NCI-H1694 treated with DMSO at 0.1 percent for 48 hours (cell line): Measurements from ENCODE around the gene NKD1.
"Not testable (repeated sequence)": the region's sequence is repeated elsewhere in the genome, so short reads cannot be mapped to it uniquely, and the experiment has no call there.

Source experiments
- DNase-seq: peaks from one replicate; lab custom pipeline; 2025; lab: John Stamatoyannopoulos, UW

The NKD1 gene

GRCh38 chr16:50559804-50560514 is 11.8 kb downstream of the NKD1 start:
- DNase-seq, result no peak

- no peak for DNase-seq
These were observed 13.0 kb downstream of the NKD1 start for GRCh38 chr16:50560903-50561863.

GRCh38 chr16:50562657-50563056 is 14.5 kb downstream of the NKD1 start:
- DNase-seq, result no peak

GRCh38 chr16:50563989-50564388 is 15.8 kb downstream of the NKD1 start:
- DNase-seq, result no peak

GRCh38 chr16:50565428-50565827 is 17.2 kb downstream of the NKD1 start:
- no peak for DNase-seq

- no peak for DNase-seq
These were observed 18.1 kb downstream of the NKD1 start for GRCh38 chr16:50566014-50566962.

GRCh38 chr16:50567651-50568050 is 19.5 kb downstream of the NKD1 start:
- DNase-seq, result no peak

- DNase-seq, result no peak
These were observed 20.1 kb downstream of the NKD1 start for GRCh38 chr16:50568187-50568815.

GRCh38 chr16:50570354-50570753 is 22.2 kb downstream of the NKD1 start:
- DNase-seq, result no peak

- no peak for DNase-seq
These were observed 22.8 kb downstream of the NKD1 start for GRCh38 chr16:50570808-50571598.

GRCh38 chr16:50571786-50572185 is 23.6 kb downstream of the NKD1 start:
- DNase-seq, result no peak

- no peak for DNase-seq
These were observed 24.5 kb downstream of the NKD1 start for GRCh38 chr16:50572700-50573099.

GRCh38 chr16:50573279-50573678 is 25.1 kb downstream of the NKD1 start:
- no peak for DNase-seq

- DNase-seq, result no peak
These were observed 25.9 kb downstream of the NKD1 start for GRCh38 chr16:50573947-50574744.

GRCh38 chr16:50574745-50575136 is 26.5 kb downstream of the NKD1 start:
- DNase-seq, result no peak

- no peak for DNase-seq
These were observed 27.5 kb downstream of the NKD1 start for GRCh38 chr16:50575743-50576142.

- no peak for DNase-seq
These were observed 28.4 kb downstream of the NKD1 start for GRCh38 chr16:50576403-50577113.

- DNase-seq, result no peak
These were observed 29.9 kb downstream of the NKD1 start for GRCh38 chr16:50578137-50578536.

GRCh38 chr16:50579373-50579772 is 31.2 kb downstream of the NKD1 start:
- DNase-seq, result not testable (repeated sequence)
